GM19043 (cell line): ENCODE results near the gene NF1.
"Not testable (repeated sequence)": the region's sequence is repeated elsewhere in the genome, so short reads cannot be mapped to it uniquely, and the experiment has no call there.

Source experiments
- ATAC-seq: cut with Tn5 transposase; IDR thresholded peaks from one replicate; pipeline ENCODE4 v1.9.1; 2021; ENCODE audit warnings: low read depth; ENCODE audit not compliant: unreplicated experiment

NF1 gene

DNA sequence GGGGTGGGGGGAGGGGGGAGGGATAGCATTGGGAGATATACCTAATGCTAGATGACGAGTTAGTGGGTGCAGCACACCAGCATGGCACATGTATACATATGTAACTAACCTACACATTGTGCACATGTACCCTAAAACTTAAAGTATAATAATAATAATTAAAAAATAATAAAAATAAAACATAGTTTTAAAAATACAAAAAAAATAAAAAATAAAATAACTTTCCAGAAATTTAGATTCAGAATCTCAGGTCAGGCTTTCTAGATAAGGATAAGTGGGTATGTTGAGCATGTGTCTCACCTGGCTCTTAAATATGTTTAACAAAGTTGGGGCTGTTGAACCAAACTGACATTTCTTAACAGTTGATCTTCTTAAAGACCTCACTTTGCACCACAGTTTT, 193.2 kb downstream of the NF1 start:
- ATAC-seq, result not testable (repeated sequence)

GRCh38 chr17:31289790-31290189, 195.0 kb downstream of the NF1 start:
- ATAC-seq, result no peak

GRCh38 chr17:31291820-31292219, 197.0 kb downstream of the NF1 start:
- no peak for ATAC-seq

- no peak for ATAC-seq
Measured at GRCh38 chr17:31293581-31293980, 198.8 kb downstream of the NF1 start.

- ATAC-seq, result no peak
Measured at GRCh38 chr17:31294231-31294630, 199.5 kb downstream of the NF1 start.

DNA sequence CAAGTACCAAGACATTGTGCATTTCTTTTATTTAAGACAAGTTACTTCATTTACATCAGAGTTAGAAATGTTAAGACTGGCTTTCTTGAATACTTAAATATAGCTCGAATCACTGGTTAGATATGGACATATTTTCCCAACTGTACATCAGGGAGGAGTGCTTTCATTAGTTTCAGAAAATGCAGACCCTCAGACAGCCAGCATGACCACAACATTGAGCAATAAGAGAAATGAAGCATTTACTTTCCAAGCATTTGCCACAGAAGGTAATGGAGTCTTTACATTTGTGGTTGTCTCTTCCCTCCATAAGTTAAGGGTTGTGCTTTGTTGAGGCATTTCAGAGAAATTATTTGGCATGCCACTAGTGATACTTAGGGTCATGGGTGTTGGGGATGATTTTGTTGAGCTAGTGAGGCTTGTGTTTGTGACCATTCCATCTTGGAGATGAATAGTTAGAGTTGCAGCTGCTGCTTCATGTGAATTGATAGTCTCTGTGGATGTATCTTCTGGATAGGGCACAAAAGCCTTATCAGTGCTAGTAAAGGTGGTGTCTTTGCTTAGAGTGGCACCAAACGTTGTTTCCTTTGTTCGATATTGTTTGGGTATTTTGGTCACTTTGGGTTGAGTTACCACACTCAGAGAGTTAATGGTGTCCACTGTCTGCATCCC, 200.2 kb downstream of the NF1 start:
- no peak for ATAC-seq

GRCh38 chr17:31295489-31295871, 200.7 kb downstream of the NF1 start:
- no peak for ATAC-seq

DNA sequence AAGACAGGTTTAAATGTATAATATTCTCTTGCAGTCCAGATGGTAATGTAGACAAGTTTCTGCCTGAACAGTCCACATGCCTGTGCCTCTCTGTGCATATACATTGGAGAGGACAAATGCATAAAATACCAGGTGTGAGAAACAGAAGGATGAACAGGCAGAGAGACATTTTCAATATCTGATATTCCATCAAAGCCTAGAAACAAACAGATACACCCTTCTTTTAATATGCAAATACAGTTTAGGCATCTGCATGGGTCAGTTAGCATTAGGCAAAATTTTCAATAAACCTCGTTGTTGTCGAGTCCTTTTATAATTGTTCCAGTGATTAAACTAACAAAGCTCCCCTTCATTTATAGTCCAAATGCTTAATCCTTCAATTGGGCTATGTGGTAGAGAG, 201.4 kb downstream of the NF1 start:
- no peak for ATAC-seq

- ATAC-seq, result no peak
Measured at GRCh38 chr17:31297090-31297489, 202.3 kb downstream of the NF1 start, which contains the start of gene OMG. Gene OMG (minus strand): TSS chr17:31297239. CDS start chr17:31296331, 908 bp downstream.

DNA sequence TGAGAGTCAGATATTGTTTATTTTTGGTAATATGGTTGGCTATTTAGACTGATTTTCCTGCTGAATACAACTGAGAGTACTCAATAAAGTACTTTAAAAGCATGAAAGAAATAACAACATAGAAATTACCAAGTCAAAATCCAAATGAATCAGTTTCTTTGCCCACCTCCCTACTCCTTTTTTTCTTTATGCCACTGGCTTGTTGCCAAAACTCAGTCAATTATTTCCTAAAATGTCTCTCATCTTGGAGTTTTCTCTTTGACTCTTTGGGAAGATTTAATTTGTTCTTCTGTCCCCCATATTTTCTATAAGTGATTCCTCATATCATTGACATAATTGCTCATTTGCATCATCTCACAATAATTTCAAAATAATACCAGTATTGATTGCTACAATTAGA, 204.8 kb downstream of the NF1 start:
- ATAC-seq, result no peak

GRCh38 chr17:31307640-31308039, 212.9 kb downstream of the NF1 start:
- no peak for ATAC-seq

- no peak for ATAC-seq
Measured at GRCh38 chr17:31308372-31309334, 213.9 kb downstream of the NF1 start.

DNA sequence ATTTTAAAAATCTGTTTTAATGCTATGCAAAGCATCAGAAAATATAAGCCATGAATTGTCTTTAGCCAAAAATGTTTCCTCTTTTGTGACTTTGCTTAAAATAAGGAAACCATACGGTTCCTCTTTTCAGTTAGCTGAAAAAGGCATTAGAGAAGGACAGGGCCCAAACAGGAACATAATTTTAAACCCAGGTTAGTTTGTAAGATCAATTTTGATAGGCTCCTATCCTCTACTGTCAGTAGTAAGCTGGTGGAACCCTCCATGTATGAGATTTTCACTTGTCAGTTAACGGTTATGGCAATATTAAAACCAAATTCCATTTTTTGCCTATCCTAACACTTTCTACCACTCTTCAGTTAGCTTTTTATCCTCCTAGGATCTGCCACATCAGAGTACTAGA, 214.8 kb downstream of the NF1 start:
- peak; percentile 42 for ATAC-seq

DNA sequence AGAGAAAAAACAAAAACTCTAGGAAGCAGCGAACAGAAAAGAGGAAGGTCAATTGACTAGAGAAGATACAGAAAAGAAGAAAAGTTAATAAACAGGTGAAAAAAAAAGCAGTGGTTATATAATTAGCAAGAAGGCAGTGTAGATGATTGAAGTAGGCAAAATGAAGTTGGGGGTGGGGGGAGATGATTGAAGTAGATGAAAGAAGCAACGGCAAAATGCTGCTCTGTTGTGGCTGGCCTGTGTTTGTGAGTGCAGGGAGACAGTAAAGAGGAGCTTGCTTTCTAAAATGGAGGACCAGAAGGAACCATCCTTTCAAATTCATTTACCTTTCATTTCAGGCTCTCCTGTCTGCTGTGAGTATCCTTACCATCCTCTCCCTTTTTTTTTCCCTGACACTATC, 215.5 kb downstream of the NF1 start:
- no peak for ATAC-seq

GRCh38 chr17:31310886-31311285, 216.1 kb downstream of the NF1 start:
- no peak for ATAC-seq

DNA sequence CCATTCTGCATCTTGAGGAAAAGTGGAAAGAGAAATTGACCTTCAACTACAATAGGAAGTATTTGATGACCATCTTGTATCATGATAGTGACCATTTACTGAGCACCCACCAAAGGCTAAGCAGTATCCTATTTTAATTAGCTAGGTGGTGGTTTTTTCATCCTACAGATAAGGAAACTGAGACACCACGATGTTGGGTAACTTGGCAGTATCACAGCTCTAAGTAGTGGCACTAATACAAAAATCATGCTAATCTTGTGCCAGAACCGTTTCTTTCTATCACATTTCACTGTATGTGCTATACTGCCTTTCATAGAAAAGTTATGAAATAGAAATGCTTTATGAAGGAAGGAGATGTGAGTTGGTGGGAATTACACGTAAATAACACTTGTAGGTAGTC, 216.7 kb downstream of the NF1 start:
- no peak for ATAC-seq

DNA sequence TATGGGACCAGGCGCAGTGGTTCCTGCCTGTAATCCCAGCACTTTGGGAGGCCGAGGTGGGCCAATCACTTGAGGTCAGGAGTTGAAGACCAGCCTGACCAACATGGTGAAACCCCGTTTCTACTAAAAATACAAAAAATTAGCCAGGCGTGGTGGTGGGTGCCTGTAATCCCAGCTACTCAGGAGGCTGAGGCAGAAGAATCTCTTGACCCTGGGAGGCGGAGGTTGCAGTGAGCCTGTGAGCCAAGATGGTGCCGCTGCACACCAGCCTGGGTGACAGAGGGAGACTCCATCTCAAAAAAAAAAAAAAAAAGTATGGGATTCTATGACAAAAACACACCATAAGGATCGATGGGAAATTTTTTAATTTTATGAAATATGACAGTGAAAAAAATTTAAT, 217.4 kb downstream of the NF1 start:
- not testable (repeated sequence) for ATAC-seq

GRCh38 chr17:31313982-31314781, 219.4 kb downstream of the NF1 start, which contains the start of gene EVI2B:
Gene EVI2B (minus strand): TSS chr17:31314054. CDS start chr17:31305609, 8,445 bp downstream.
- ATAC-seq, result no peak

GRCh38 chr17:31314782-31315100, 220.0 kb downstream of the NF1 start:
- no peak for ATAC-seq

- ATAC-seq, result no peak
Measured at GRCh38 chr17:31318298-31318801, 223.6 kb downstream of the NF1 start.
